ENCODE measurements around the gene CYBRD1.

- no peak for TF ChIP-seq EZH2 (IDR thresholded peaks at IDR 0.05)
- no peak for TF ChIP-seq POLR2AphosphoS5 (IDR thresholded peaks at IDR 0.05; ENCODE audit: borderline replicate concordance, low read depth, low read length)
These were observed 25.0 kb downstream of the CYBRD1 start for GRCh38 chr2:171547256-171547655.

All from SK-N-MC (cell line).